Ramos (cell line): Measurements from ENCODE around the gene TMED8.

Experiments
- in situ Hi-C: fragments of 300-500 bp; cut with MboI; formaldehyde crosslinking; loops from one replicate; pipeline ENCODE4 v1.14.3; 2022; ENCODE audit warnings: low sequenced_read_pairs; ENCODE audit not compliant: unreplicated experiment

Gene TMED8

GRCh38 chr14:77324289-77324688 lies 52.6 kb downstream of the TMED8 start:
- in situ Hi-C loops, result no loop called here

DNA sequence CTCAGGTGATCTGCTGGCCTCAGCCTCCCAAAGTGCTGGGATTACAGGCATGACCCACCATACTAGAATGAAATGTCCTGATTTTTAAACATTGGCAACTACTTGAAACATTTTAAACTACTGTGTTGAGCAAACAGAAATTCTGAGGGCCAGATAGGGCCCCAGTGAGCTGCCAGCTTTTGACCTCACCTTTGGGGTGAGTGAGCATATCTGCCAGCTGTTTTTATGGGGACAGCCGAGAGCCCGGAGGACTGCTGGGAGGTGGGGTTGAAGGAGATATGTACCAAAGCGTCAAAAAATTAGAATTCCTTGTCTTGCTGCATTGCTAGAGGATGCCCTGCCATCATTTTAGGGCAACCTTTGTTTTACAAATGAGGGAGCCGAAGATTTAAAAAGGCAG lies 53.3 kb downstream of the TMED8 start:
- in situ Hi-C loops, result no loop called here

- in situ Hi-C loops, result no loop called here
These were observed 53.9 kb downstream of the TMED8 start for GRCh38 chr14:77322951-77323350.

- in situ Hi-C loops, result no loop called here
These were observed 54.5 kb downstream of the TMED8 start for GRCh38 chr14:77322250-77322902.

DNA sequence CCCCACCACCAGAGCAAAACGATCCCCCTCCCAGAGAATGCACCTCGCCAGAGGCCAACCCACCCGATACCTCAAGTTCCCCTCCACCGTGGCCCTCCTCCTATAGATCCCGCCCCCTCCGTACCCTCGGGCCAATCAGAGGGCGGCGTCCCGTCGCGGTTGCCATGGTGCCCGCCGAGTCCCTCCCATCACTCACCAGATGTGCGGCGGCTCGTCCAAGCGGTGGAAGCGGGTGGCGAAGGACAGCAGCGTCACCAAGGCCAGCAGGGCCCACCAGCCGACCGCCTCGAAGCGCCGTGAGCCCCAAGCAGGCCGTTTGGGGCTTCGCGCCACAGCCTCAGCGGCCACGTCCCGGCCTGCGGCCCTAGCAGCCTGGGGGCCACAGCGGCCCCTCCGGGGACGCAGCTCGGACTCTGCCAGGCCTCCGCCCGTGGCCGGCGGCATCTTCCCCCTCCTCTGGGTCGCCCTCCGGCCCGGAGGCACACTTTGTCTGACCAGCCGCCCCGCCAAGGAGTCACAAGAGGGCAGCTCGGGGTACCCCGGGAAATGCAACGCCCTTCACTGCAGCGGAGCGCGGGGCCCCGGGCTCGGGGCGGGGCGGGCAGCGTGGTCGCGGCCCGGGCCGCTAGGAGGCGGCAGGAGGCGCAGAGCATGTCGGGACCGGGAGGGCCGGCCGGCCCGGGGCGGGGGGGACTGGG lies 56.5 kb downstream of the TMED8 start, which contains the start of gene POMT2:
POMT2 (minus strand) TSS at position 646 of the 698 bp plus-strand sequence; CDS start at position 444, 202 bp downstream.
- in situ Hi-C loops, result no loop called here

DNA sequence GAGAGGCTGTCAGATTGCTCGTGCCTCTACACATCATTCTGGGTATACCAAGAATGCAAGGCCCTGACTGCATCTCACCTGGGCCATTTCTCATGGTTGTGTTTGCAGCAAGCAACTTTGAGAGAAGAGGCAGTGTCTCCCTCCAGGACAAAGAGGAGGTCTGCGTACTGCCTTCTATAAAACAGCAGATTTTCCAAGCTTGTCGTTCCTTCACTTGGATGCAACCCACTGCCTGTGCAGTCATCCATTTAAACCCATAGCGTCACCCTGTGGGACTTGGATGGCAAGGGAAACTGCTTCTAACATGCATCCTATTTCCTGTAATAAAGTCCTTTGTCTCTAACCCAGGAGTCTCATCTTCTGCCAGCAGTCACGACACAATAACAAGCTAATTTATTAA lies 57.5 kb downstream of the TMED8 start:
- in situ Hi-C loops, result loop anchor here (10.0 kb wide), 1 partner anchor 175 kb away; the partner anchor contains the start of gene ZDHHC22

DNA sequence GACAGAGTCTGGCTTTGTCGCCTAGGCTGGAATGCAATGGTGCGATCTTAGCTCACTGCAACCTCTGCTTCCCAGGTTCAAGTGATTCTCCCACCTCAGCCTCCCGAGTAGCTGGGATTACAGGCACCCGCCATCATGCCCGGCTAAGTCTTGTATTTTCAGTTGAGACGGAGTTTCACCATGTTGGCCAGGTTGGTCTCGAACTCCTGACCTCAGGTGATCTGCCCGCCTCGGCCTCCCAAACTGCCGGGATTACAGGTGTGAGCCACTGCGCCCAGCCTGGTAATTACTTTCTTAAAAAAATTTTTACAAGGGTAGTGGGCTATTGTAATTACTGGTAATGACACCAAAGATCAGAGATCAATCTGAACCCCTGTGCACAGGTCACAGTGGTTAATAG lies 58.1 kb downstream of the TMED8 start:
- in situ Hi-C loops, result loop anchor here (10.0 kb wide), 1 partner anchor 174 kb away; the partner anchor contains the start of gene ZDHHC22

GRCh38 chr14:77318006-77318553 lies 58.8 kb downstream of the TMED8 start:
- in situ Hi-C loops, result loop anchor here (10.0 kb wide), 1 partner anchor 173 kb away; the partner anchor contains the start of gene ZDHHC22

DNA sequence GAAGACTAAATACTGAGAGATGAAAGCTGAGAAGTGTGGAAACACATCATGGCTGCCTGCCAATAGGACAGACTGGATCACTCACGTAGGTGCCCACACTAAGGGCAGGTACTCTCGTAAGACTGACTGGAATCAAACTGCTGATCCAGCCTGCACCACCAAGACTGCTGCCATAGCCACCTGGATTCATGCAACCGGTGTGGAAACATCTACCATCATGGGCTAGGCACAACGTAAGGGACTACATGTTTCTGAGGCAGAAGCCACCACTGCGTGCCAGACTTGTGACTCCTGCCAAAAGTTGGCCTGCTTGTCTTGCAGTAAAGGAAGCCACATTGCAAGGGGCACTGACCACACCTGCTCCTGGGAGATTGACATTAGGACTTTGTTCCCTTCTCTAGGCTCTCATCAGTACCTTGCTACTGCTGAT lies 60.0 kb downstream of the TMED8 start:
- in situ Hi-C loops, result loop anchor here (10.0 kb wide), 1 partner anchor 172 kb away; the partner anchor contains the start of gene ZDHHC22

DNA sequence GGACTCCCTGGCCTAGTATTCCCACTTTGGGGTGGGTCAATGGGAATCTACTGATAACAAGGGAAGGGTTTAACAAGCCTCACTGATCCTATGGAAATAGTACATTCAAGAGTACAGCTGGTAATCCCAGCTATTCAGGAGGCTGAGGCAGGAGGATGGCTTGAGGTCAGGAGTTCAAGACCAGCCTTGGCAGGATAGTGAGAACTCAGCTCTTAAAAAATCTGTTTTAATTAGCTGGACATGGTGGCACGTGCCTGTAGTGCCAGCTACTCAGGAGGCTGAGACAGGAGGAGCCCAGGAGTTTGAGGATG lies 60.7 kb downstream of the TMED8 start:
- in situ Hi-C loops, result loop anchor here (10.0 kb wide), 1 partner anchor 171 kb away; the partner anchor contains the start of gene ZDHHC22

DNA sequence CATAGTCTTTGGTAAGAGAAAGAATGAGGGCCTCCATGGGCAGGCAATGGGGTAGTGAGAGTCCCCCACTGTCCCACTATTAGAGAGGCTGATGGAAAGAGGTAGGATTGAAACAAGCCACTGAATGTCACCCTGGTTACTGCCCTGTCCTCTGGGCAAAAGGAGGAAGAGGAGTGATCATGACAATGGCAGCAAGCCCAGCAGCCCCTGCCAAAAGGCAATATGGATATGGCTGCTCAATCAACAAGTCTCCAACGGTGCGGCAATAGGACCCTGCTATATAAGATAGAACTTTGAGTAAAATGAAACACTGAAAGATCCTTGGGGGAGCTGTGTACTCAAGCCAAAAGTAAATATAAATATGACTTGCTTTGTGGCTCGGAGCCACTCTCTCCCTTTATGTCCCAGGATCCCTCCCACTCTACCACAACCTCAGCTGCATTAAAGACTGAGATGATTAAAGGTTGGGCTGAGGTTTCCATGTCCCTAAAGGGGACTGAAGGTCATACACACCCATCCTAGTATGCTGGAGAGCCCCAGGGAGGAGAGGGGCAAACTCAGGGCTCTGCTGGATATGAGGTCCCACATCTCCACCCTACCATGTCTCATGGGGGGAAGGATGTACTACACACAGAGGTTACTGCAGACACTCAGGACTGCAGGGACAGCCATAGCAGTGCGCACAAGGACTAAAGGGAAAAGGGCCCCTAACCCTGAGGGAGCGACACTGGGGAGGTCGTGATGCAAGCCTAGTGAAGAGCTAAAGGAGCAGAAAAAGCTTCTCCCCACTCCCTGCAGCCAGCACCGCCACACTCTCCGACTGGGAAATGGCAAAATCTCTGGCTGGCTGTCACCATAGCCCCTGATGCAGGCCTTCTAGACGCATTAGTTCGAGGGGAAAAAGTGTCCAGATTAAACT lies 62.1 kb downstream of the TMED8 start:
- in situ Hi-C loops, result loop anchor here (10.0 kb wide), 1 partner anchor 170 kb away; the partner anchor contains the start of gene ZDHHC22

DNA sequence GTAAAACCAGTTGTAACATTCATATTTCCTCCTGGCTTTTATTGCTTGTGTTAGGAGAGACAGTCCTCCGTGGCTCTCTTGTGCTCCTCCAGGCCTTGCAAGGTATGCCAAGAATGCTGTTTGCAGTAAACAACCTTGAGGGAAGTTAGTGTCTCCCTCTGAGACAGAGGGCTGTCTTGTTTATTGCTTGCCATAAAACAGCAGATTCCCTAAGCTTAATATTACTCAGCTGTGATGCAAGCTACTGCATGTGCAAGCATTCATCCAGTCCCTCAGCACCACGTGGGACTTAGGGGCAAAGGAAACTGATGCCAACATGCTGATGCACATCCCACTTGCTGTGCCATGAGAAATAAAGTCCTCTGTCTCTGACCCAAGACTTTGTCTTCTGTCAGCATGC lies 62.9 kb downstream of the TMED8 start:
- in situ Hi-C loops, result loop anchor here (10.0 kb wide), 1 partner anchor 169 kb away; the partner anchor contains the start of gene ZDHHC22

DNA sequence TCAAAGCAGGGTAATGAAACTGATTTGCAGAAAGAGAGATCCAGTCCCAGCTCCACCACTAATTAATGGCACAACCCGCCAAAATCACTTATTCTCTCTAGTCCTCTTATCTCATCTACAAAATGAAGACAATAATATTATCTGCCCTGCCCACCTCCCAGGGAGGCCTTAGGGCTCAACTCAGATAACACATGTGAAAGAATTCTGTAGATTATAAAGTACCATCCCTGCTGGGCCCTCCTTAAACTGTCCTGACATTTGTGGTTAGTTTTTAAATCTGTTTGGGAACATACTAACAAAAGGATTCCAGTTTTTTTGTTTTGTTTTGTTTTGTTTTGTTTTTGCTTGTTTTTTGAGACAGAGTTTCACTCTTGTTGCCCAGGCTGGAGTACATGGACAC lies 63.5 kb downstream of the TMED8 start:
- in situ Hi-C loops, result loop anchor here (10.0 kb wide), 1 partner anchor 169 kb away; the partner anchor contains the start of gene ZDHHC22

- in situ Hi-C loops, result loop anchor here (10.0 kb wide), 1 partner anchor 166 kb away; the partner anchor contains the start of gene ZDHHC22
These were observed 65.7 kb downstream of the TMED8 start for GRCh38 chr14:77311217-77311616.

DNA sequence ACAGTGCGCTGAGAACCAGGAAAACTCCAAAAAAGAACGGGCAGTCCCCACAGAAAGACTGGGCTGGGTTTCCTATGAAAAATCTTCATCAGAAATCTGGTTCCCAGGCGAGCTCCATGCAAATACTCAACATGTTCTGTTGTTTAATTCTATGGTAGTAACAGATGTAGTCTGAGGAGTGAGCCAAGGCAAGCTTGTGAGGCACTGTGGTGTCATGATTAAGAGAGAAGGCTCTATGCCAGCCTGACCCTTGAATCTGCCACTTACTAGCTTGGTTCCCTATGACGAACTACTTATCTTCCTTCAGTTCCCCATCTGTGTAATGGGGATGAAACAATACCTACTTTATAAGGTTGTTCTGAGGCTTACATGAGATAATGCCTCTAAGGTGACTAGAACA lies 66.9 kb downstream of the TMED8 start:
- in situ Hi-C loops, result loop anchor here (10.0 kb wide), 1 partner anchor 165 kb away; the partner anchor contains the start of gene ZDHHC22

- in situ Hi-C loops, result no loop called here
These were observed 67.8 kb downstream of the TMED8 start for GRCh38 chr14:77309131-77309530.

DNA sequence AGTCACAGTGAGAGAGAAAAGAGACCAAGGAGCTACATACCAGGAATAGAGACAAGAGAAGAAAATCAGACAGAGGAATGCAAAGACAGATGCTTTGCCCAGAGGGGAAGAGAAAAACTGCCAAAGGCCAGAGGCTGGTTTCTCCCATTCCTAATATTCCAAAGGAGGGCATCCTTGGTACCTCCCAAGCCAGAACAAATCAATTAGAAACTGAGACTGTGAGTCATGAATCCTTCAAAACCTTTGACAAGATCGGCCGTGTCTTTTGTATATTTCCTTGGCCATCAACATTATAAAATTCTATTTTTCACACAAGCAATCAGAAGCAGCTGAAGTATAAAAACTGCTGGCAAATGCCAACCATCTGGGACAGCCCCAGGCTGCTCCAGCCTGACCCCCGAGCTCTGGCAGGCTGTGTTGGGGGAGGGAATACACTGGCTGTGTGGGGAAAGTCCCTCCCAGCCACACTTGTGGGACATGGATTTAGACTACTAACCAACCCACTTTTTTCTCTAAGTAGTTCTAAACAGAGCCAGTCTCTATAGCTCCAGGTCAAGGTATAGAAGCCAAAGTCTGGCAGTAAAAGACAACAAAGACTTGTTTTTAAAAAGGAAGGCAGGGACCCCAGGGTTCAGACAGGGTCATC lies 69.9 kb downstream of the TMED8 start:
- in situ Hi-C loops, result no loop called here

- in situ Hi-C loops, result no loop called here
These were observed 70.5 kb downstream of the TMED8 start for GRCh38 chr14:77306416-77306815.

DNA sequence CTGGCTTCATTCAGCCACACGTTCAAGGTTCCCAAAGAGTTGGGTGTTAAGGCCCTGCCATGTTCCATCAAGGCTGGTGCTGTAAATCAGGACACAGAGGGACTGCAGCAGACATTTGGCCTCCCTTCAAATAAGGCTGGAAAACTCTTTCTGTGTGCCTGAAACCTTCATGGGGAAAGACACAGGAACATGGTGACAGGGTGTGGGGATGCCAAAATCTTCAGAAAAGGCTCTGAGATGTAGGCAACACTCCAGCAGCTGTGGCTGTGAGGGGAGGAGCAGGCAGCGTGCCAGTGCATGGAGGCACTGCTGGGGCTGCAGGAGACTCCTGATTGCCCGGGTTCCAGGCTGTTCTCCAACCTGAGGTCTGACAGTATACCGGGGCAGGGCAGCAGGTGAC lies 71.2 kb downstream of the TMED8 start:
- in situ Hi-C loops, result no loop called here
